Measurements from ENCODE around the gene TSFM. TPM values are rescaled to one million over a fixed set of nuclear protein-coding genes. Genes with fewer than 3 reads are reported as not detected.

Gene TSFM
- total and polyA plus RNA-seq, 11 donors: 37.6 to 80.8 (median 45.4) TPM

DNA sequence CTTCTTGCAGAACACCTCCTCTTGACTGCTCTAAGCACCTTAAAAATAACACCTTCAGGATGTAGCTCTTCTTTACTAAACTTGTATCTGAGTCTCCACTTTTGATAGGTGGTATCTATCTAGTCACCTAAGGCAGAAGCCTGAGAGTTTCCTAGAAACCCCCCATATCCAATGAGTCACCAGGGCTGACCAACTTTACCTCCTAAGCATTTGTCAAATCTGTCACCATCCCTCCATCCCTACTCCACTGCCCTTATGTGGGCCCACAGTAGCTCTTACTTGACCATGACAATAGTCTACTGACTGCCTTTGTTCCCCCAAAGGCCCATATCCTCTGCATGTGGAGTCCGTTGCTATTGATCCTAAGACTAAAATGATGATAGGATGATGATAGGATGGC, 20.0 kb downstream of the TSFM start:
- ATAC-seq: no peak
- 88 to 97% (median 95%) methylated on average over 1 of the region's 1 CpG for WGBS, 4 donors
- TF ChIP-seq, protein P1, sequence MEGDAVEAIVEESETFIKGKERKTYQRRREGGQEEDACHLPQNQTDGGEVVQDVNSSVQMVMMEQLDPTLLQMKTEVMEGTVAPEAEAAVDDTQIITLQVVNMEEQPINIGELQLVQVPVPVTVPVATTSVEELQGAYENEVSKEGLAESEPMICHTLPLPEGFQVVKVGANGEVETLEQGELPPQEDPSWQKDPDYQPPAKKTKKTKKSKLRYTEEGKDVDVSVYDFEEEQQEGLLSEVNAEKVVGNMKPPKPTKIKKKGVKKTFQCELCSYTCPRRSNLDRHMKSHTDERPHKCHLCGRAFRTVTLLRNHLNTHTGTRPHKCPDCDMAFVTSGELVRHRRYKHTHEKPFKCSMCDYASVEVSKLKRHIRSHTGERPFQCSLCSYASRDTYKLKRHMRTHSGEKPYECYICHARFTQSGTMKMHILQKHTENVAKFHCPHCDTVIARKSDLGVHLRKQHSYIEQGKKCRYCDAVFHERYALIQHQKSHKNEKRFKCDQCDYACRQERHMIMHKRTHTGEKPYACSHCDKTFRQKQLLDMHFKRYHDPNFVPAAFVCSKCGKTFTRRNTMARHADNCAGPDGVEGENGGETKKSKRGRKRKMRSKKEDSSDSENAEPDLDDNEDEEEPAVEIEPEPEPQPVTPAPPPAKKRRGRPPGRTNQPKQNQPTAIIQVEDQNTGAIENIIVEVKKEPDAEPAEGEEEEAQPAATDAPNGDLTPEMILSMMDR (IDR thresholded peaks at IDR 0.05): no peak
- no peak for TF ChIP-seq POLR2A (IDR thresholded peaks at IDR 0.05)

DNA sequence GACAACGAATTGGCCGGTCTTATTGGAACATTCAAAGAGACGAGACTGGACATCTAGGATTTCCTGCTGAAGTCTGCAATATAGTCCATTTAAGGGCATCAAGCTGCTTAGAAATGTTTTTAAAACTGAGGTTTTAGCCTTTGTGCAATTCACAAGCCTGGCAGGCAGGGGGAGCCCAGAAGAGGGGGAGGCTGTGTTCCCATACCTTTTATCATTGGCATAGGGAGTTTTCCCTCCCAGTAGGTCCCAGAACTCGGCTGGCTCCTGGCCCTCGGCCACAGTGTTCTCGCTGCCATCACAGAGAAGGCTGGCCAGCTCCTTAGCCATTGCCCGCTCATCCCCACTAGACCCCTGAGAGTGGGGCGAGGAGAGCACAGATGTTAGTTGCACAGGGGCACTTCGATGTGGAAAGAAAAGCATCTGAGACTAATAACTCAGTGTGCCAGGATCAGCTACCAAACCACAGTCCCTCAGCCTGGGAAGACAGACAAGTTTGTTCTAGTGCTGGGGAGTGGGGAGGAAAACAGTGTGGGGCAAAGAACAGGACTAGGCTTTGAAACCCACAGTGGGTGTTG, 20.8 kb downstream of the TSFM start:
- no peak for TF ChIP-seq POLR2A (IDR thresholded peaks at IDR 0.05)
- TF ChIP-seq, protein P1 (IDR thresholded peaks at IDR 0.05): peak; percentile 63 to 89 (median 82)
- Histone ChIP-seq H3K27me3 (no peaks in the 10 kb centered on the region), H3K4me3 (no peak overlapping the region), H3K36me3 (peaks cover 6 to 96% (median 88%) of the 10 kb centered on the region in 9 donors), H3K27ac (peak overlapping the region in 3 of 12 donors; percentile 15 to 20 (median 15)), H3K9me3 (no peaks in the 10 kb centered on the region), H3K4me1 (peaks cover 0 to 10% (median 2%) of the 10 kb centered on the region in 12 donors)
- DNase-seq: peak in 4 of 5 donors; percentile 43 to 62 (median 50)
- 38 to 49% (median 41%) methylated on average over 9 of the region's 9 CpGs for WGBS, 4 donors
- ATAC-seq: peak; percentile 68 to 87 (median 82)
- intact Hi-C loops (cut with DNase I): loop anchor here in 9 of 10 donors (1.0 to 10.0 kb wide), 4 partner anchors 101 to 104 kb away; no protein-coding TSS in a partner anchor

More for the DNA sequence above, 20.0 kb downstream of the TSFM start:
- no peaks in the 10 kb centered on the region for H3K9me3 ChIP-seq
- peaks cover 0 to 10% (median 2%) of the 10 kb centered on the region in 12 donors for H3K4me1 ChIP-seq
- H3K27me3 ChIP-seq: no peaks in the 10 kb centered on the region
- no peak for DNase-seq
- H3K36me3 ChIP-seq: peaks cover 6 to 96% (median 88%) of the 10 kb centered on the region in 9 donors
- no peak overlapping the region for H3K27ac ChIP-seq
- no peak overlapping the region for H3K4me3 ChIP-seq
- intact Hi-C loops (cut with DNase I): loop anchor here in 9 of 10 donors (1.0 to 10.0 kb wide), 4 partner anchors 102 to 105 kb away; no protein-coding TSS in a partner anchor

DNA sequence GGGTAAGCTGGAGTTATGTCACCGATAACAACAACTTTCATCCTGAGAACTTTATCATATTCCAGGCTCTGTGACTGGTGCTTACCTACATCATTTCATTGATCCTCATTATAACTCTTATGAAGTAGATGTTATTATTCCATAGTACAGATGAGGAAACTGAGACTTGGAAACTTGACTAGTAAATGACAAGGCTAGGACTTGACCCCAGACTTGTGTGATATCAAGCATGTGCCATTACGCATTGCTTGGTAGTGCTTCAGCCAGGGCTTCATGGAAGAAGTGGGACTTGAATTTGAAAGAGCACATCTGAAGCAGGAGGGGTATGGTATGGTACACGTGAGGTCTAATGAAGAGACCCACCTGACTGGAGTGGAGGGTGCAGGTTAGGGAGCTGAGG, 24.1 kb downstream of the TSFM start:
- H3K36me3 ChIP-seq: peaks cover 0 to 96% (median 88%) of the 10 kb centered on the region in 9 donors
- intact Hi-C loops (cut with DNase I): loop anchor here in 1 of 10 donors (10.0 kb wide), 1 partner anchor 98 kb away; no protein-coding TSS in a partner anchor

DNA sequence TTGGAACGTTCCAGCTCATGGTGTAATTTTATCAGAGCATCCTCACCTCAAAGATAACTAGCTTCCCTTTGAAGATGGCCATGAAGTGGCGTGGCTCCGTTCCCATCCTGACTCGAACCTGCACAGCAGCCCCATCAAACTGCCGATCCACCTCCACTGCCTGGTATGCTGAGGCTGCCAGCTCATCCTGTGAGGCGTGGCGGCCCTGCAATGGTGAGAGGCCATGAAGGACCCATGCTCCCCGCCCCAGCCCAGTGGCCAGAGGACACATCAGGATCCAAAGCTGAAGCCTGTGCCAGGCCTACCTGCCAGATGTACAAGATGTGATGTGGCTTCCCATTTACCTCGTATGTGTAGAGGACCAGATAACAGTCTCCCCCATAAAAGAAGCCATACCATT, 24.7 kb downstream of the TSFM start:
- no peak overlapping the region for H3K4me3 ChIP-seq
- ATAC-seq (no peak), DNase-seq (no peak)
- TF ChIP-seq, protein P1 (IDR thresholded peaks at IDR 0.05): no peak
- TF ChIP-seq POLR2A (IDR thresholded peaks at IDR 0.05): no peak
- WGBS, 4 donors: 87 to 91% (median 91%) methylated on average over 9 of the region's 9 CpGs
- H3K4me1 ChIP-seq: peaks cover 0 to 10% (median 2%) of the 10 kb centered on the region in 12 donors
- intact Hi-C loops (cut with DNase I): loop anchor here in 1 of 10 donors (10.0 kb wide), 1 partner anchor 98 kb away; no protein-coding TSS in a partner anchor
- H3K27ac ChIP-seq: no peak overlapping the region
- peaks cover 0 to 96% (median 87%) of the 10 kb centered on the region in 9 donors for H3K36me3 ChIP-seq
- H3K27me3 ChIP-seq: no peaks in the 10 kb centered on the region
- no peaks in the 10 kb centered on the region for H3K9me3 ChIP-seq

More for the DNA sequence above, 24.1 kb downstream of the TSFM start:
- WGBS, 4 donors: 92 to 98% (median 95%) methylated on average over 3 of the region's 3 CpGs
- TF ChIP-seq, protein P1 (IDR thresholded peaks at IDR 0.05): no peak
- no peak for TF ChIP-seq POLR2A (IDR thresholded peaks at IDR 0.05)
- H3K9me3 ChIP-seq: no peaks in the 10 kb centered on the region
- no peak for ATAC-seq
- no peaks in the 10 kb centered on the region for H3K27me3 ChIP-seq
- no peak overlapping the region for H3K27ac ChIP-seq
- no peak overlapping the region for H3K4me3 ChIP-seq
- no peak for DNase-seq
- H3K4me1 ChIP-seq: peaks cover 0 to 10% (median 2%) of the 10 kb centered on the region in 12 donors
